ENCODE data around the gene RAB3GAP1.
"Not testable (repeated sequence)": the region's sequence is repeated elsewhere in the genome, so short reads cannot be mapped to it uniquely, and the experiment has no call there.

The RAB3GAP1 gene

DNA sequence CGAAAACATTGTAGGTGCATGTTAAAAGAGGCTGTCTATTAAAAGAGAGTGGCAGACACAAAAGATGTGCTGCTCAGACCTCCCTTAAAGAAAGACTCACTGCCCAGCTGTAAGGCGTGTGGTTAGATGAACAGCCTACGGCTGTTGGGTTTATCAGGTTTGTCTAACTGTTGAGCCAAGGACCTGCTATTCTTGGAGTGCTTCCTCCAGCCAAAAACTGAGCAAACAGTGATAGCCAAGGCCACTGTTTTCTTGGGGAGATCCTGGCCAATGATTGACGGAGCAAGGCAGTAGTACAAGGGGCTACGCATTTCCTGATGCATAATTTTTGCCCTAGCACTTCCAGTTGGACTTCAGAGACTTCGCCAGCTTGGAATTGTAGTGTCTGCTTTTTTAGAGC lies 1.4 kb upstream of the RAB3GAP1 start:
- in situ Hi-C loops (cut with MboI; ENCODE audit: low pct_unique_long_range_greater_than_20kb, low sequenced_read_pairs) = no loop called here
- no peak for DNase-seq

DNA sequence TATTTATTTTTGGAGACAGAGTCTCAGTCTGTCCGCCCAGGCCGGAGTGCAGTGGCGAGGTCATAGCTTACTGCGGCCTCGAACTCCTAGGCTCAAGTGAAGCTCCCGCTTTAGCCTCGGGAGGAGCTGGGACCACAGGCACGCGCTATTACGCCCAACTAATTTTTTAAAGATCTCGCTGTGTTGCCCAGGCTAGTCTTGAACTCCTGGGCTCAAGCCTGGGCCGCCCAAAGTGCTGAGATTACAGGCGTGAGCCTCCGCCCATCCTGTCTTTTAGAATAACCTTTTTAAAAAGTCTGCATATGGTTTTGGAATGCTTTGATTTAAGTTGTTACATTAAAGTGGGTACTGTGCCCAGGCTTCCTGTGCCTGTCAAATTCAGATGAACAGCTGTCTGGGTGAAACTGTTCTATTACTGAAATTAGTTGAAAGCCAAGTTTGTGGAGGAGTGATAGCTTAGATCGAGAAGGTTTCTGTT lies 944 bp downstream of the RAB3GAP1 start:
- no peak for DNase-seq
- in situ Hi-C loops (cut with MboI; ENCODE audit: low pct_unique_long_range_greater_than_20kb, low sequenced_read_pairs) = no loop called here

DNA sequence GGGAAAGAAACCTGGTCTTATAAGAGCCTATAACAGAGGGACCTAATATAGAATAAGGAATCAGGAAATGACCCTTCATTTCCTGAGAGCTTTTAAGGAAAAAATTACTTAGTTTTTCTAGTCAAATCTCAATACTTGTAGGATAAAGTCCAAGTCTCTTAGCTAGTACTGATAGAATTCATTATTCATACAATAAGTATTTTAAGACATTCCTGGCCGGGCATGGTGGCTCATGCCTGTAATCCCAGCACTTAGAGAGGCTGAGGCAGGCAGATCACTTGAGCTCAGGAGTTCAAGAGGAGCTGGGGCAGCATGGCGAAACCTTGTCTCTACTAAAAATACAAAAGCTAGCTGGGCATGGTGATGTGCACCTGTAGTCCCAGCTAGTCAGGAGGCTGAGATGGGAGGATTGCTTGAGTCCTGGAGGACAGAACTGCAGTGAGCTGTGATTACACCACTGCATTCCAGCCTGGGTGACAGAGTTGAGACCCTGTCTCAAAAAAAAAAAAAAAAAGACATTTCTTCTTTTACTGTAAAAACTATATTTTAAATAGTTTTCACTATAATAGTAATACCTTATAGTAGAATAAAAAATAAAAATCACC lies 3.2 kb downstream of the RAB3GAP1 start:
- in situ Hi-C loops (cut with MboI; ENCODE audit: low pct_unique_long_range_greater_than_20kb, low sequenced_read_pairs) = no loop called here
- DNase-seq = no peak

DNA sequence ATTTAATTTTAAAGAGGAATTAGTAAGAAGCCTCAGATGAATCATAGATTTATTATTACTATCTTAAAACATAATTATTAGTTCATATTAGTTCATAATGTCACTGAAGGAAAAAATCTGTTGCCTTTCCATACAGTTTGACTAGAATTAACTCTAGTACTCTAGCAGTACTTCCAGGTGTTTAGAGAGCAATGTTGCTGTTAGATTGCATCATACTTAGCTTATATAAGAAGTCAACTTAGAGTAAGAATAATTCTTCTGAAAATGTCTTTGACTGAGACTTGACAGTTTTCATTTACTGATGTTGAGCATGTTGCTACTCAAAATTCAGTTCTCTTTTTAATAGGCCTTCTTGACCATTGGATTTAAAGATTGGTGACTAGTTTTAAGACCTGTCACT lies 4.7 kb downstream of the RAB3GAP1 start:
- DNase-seq = no peak
- in situ Hi-C loops (cut with MboI; ENCODE audit: low pct_unique_long_range_greater_than_20kb, low sequenced_read_pairs) = no loop called here

DNA sequence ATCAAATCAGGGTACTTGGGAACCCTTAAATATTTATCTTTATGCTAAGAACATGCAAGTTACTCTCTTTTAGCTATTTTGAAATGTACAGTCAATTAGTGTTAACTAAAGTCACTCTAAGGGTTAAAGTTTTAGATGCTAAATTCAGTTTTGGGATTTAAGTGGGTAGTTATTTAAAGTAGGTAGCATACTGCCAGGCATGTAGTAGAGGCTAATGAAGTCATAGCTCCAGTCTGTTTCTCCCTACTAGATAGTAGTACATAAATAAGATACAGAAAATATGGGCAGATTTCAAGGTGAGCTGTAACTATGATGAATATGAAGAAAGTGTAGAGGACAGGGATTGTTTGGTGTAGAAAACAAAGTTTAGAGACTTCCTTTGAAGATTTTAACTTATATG lies 7.5 kb downstream of the RAB3GAP1 start:
- no peak for DNase-seq
- in situ Hi-C loops (cut with MboI; ENCODE audit: low pct_unique_long_range_greater_than_20kb, low sequenced_read_pairs) = no loop called here

DNA sequence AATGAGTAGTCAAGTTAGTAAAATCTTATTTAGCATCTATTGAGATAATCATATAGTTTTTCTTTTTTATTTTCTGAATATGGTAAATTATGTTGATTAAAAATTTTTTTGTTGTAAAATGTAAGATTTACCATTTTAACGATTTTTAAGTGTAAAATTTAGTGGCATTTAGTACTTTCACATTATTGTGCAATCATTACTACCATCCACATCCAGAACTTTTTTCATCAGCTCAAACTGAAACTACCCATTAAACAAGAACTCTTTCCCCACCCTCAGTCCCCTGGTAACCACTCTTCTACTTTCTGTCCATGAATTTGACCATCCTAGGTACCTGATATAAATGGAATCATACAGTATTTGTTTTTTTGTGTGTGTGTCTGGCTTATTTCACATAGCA lies 11.1 kb downstream of the RAB3GAP1 start:
- DNase-seq = no peak
- in situ Hi-C loops (cut with MboI; ENCODE audit: low pct_unique_long_range_greater_than_20kb, low sequenced_read_pairs) = no loop called here

DNA sequence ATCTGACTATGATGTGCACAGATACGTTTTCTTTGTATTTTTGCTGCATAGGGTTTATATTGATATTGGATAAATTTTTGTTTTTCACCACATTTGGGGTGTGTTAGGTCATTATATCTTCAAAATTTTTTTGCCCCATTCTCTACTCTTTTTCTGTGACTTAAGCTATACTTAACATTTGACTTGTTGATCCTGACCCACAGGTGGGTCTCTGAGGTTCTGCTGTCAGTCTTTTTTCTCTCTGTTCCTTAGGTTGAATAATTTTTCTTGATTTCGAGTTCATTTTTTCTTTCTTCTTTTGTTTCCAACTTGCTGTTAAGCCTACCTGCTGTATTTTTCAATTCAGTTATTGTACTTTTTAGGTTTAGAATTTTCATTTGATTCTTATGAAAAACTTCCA lies 12.1 kb downstream of the RAB3GAP1 start:
- no peak for DNase-seq
- in situ Hi-C loops (cut with MboI; ENCODE audit: low pct_unique_long_range_greater_than_20kb, low sequenced_read_pairs) = no loop called here

DNA sequence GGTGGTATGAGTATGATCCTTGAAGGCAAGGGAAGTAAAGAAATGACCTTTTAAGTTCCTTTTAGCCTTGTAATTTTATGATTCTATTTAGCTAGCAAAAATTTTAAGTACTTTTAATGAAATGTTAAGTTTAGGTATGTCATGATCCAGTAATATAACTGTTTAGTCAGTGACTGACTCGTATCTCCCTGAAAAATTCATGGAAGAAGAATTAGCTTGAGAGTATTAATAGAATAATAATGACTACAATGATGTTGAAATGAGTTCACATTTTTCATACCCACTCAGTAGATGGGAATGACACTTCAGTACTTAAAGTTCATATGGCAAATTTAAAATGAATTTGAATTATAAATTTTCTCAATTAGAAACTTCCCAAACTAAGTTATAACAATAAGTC lies 14.6 kb downstream of the RAB3GAP1 start:
- in situ Hi-C loops (cut with MboI; ENCODE audit: low pct_unique_long_range_greater_than_20kb, low sequenced_read_pairs) = no loop called here

DNA sequence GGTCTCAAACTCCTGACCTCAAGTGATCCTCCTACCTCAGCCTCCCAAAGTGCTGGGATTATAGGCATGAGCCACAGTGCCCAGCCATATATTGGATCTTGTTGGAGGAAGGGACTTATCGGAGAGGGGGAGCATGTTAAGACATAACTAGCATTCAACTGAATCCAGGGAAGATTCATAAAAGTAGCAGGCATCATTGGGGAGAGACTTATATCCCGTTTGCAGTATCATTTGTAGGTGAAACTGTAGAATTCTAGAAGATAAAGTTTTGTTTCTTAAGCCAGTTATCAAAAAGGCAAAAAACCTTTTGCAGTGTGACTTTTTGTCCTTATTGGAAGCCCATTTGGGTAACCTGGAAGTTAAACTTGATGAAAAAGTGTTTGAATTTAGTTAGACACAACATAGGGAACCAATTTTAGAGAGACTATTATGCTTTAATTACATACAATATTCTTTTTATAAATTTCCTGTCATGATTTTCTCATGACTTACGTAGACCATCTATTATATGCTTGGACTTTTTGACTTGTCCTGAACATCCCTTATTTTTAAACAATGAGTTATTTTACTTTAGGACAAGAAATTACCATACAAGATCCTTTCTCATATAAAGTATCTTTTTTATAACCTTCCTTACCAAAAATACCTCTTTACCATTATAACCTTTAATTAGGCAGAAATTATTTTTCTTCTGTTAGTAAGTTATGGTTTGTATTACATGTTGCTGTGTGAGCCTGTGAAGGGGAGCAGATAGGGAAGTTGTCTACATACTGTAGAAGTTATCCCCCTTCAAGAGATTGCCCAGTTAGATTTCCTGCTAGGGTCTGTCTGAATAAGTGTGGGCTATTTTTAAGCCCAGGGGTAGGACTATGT lies 20.3 kb downstream of the RAB3GAP1 start:
- peak; percentile 38 for DNase-seq
- in situ Hi-C loops (cut with MboI; ENCODE audit: low pct_unique_long_range_greater_than_20kb, low sequenced_read_pairs) = no loop called here

More for the DNA sequence above, 14.6 kb downstream of the RAB3GAP1 start:
- DNase-seq = no peak

DNA sequence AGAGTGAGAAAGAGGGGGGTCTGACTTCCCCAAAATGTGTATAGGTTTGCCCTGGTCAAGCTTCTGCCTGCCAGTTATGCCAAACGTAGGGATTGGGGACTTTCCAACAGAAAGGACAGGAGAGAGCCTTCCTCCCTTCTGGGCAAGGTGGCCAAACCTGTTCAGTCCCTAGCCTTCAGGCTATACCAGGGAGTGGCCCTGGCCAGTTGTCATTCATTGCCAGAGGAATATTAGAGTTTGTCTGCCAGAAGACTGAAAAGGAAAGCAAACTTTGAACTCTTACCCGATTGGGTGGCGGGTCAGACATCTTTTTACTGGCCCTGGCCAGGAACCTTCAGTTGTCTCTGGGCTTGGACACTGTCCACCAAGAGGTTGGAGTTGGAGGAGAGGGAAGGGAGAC lies 22.1 kb downstream of the RAB3GAP1 start:
- in situ Hi-C loops (cut with MboI; ENCODE audit: low pct_unique_long_range_greater_than_20kb, low sequenced_read_pairs) = no loop called here
- no peak for DNase-seq

DNA sequence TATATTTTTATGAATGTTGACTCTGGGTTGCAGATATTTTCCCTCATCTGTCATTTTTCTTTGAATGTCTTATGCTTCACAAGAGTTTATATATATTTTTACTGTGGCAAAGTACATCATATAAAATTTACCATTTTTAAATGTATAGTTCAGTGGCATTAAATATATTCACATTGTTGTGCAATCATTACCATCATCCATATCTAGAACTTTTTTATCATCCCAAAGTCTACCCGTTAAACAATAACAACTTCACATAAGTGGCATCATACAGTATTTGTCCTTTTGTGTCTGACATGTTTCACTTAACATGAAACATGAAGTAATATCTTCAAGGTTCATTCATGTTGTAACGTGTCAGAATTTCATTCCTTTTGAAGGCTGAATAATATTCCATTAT lies 24.5 kb downstream of the RAB3GAP1 start:
- DNase-seq = no peak
- in situ Hi-C loops (cut with MboI; ENCODE audit: low pct_unique_long_range_greater_than_20kb, low sequenced_read_pairs) = no loop called here

DNA sequence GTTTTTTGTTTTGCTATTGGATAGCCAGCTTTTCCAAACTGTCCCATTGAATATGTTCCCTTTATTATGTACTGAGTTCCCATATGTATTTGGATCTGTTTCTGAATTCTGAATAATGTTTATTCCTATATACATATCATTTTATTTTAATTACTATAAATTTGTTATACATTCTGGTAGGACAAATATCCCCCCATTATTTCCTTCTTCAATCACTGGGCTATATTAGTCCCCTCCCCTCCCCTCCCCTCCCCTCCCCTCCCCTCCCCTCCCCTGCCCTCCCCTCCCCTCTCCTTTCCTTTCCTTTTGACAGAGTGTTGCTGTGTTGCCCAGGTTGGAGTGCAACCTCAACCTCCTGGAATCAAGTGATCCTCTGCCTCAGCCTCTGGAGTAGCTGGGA lies 26.3 kb downstream of the RAB3GAP1 start:
- DNase-seq = no peak
- in situ Hi-C loops (cut with MboI; ENCODE audit: low pct_unique_long_range_greater_than_20kb, low sequenced_read_pairs) = no loop called here

DNA sequence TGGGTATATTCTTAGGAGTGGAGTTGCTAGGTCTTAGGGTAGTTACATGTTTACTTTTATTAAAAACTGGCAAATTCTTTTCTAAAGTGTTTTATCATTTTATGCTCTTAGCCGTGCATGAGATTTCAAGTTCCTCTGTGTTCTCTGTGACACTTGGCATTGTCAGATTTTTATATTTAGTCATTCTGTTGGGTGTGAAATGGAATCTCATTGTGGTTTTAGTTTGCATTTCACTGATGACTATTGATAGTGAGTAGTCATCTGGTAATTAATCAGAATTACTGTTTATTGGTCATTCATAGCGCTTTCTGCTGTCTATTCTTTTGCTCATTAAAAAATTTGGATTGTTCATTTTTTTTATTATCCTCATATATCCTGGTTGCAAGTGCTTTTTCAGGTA lies 34.1 kb downstream of the RAB3GAP1 start:
- in situ Hi-C loops (cut with MboI; ENCODE audit: low pct_unique_long_range_greater_than_20kb, low sequenced_read_pairs) = no loop called here
- DNase-seq = no peak

DNA sequence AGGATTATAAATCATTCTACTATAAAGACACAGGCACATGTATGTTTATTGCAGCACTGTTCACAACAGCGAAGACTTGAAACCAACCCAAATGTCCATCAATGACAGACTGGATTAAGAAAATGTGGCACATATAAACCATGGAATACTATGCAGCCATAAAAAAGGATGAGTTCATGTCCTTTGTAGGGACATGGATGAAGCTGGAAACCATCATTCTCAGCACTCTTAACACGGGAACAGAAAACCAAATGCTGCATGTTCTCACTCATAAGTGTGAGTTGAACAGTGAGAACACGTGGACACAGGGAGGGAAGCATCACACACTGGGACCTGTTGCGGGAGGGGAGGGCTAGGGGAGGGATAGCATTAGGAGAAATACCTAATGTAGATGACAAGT lies 37.5 kb downstream of the RAB3GAP1 start:
- in situ Hi-C loops (cut with MboI; ENCODE audit: low pct_unique_long_range_greater_than_20kb, low sequenced_read_pairs) = not testable (repeated sequence)

DNA sequence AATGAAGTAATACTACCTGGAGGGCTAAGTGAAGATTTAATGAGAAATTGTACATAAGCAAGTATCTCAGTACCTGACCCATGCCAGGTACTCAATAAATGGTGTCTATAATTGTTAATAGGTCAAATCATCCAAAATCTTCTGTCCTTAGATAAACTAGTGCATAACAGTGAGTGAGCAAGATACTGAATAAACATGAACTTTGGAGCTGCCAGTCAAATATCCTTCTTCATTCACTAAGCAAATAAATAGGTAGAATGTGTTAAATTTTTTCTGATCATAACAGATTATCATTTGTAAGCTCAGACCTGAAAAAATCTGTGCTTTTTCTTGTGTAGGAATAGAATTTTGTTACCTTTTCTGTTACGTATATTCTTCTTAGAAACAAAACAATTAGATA lies 39.6 kb downstream of the RAB3GAP1 start:
- no peak for DNase-seq
- in situ Hi-C loops (cut with MboI; ENCODE audit: low pct_unique_long_range_greater_than_20kb, low sequenced_read_pairs) = no loop called here

More for the DNA sequence above, 37.5 kb downstream of the RAB3GAP1 start:
- DNase-seq = not testable (repeated sequence)

DNA sequence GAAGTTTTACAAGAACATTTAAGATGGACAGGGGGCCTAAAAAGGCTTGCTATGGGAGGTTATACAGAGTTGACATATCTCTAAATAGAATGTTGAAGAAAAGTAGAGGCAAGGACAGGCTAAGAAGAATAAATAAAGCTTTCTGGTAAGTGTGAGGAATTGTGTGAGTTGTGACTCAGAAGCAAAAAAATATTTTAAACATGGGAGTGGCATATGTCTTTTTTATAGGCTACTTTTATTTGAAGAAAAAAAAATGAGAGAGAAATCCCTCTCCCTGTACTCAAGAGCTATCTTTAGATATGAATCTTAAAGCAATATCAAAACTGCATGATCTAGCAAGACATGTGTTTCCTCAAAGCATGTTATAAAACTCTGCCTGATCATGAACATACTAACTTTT lies 41.1 kb downstream of the RAB3GAP1 start:
- in situ Hi-C loops (cut with MboI; ENCODE audit: low pct_unique_long_range_greater_than_20kb, low sequenced_read_pairs) = no loop called here

DNA sequence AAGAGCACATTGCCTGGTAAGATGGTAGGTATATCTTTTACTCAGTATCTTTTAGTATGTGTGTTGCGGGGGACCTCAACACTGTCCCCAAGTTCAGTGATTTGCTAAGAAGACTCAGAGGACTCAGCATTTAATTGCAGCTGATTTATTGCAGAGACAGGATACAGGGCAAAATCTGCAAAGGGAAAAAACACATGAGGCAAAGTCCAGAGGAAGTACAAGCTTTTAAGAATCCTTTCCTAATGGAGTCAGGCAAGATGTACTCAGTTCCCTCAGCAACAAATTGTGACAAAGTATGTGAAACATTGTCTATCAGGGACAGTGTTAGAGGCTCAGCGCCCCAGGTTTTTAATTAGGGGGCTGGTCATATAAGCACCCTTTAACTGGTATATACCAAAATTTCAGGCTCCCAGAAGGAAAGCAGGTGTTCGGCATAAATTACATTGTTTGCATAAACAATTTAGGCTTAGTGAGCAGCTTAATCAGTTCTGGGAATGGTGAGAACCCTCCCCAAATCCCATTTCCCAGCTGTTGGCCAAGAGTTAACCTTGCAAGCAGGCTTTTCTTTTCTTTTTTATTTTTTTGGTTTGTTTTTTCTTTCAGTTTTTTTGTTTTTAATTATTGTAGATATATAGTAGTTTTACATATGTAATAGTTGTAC lies 41.7 kb downstream of the RAB3GAP1 start:
- no peak for DNase-seq
- in situ Hi-C loops (cut with MboI; ENCODE audit: low pct_unique_long_range_greater_than_20kb, low sequenced_read_pairs) = no loop called here

More for the DNA sequence above, 41.1 kb downstream of the RAB3GAP1 start:
- DNase-seq = no peak

DNA sequence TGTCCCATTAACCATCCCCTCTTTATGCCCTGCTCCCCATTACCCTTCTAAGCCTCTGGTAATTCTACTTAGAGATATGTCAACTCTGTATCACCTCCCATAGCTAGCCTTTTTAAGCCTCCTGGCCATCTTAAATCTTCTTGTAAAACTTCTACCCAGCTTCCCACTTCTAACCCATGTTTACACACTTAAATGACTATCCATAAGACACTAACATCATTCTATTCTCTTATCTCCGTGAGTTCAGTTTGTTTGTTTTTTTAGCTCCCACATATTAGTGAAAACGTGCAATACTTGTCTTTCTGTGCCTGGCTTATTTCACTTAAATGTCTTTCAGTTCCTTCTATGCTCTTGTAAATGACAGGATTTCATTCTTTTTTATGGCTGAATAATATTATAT lies 42.4 kb downstream of the RAB3GAP1 start:
- no peak for DNase-seq
- in situ Hi-C loops (cut with MboI; ENCODE audit: low pct_unique_long_range_greater_than_20kb, low sequenced_read_pairs) = no loop called here

DNA sequence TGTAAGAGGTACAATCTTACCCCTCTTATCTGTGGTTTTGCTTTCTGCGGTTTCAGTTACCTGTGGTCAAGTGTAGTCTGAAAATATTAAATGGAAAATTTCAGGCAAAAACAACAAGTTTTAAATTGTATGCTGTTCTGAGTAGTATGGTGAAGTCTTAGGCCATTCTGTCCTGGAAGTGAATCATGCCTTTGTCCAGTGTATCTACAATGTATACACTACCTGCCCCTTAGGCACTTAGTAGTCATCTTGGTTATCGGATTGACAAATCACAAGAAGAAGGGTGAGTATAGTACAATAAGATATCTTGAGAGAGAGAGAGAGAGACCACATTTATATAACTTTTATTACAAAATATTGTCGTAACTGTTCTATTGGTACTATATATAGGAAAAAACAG lies 43.5 kb downstream of the RAB3GAP1 start:
- no peak for DNase-seq
- in situ Hi-C loops (cut with MboI; ENCODE audit: low pct_unique_long_range_greater_than_20kb, low sequenced_read_pairs) = no loop called here
